ENCODE data around the gene LMF1.

- TF ChIP-seq POLR2A (IDR thresholded peaks at IDR 0.05) (peak in 2 of 4 donors; percentile 83 to 86), CTCF (IDR thresholded peaks at IDR 0.05) (peak in 2 of 6 experiments; percentile 17 to 20), POLR2AphosphoS5 (IDR thresholded peaks at IDR 0.05) (peak; percentile 87 to 92), EP300 (IDR thresholded peaks at IDR 0.05) (no peak)
Measured at GRCh38 chr16:807347-808084, 163.3 kb downstream of the LMF1 start.

Measured in upper lobe of left lung (tissue), 4 donors.